Spleen (tissue), 11 donors: ENCODE data around the gene LSM8. TPM values are rescaled to one million over a fixed set of nuclear protein-coding genes. Genes with fewer than 3 reads are reported as not detected.

Experiments
- DNase-seq: peaks from one replicate; pipeline ENCODE4 v3.0.0-alpha.2; 2020
- H3K27ac ChIP-seq, 8 donors: fragments of 200-600 bp; sonication (generic) in 7 of 8; 1 replicate in 4 of 8; 2 replicates in 4 of 8; pipeline versions ENCODE4 v1.5.0 to v1.8.0; 2016 to 2021; ENCODE audit warnings: inconsistent platforms in 4 of 8, mild to moderate bottlenecking in 4 of 8, moderate library complexity in 1 of 8
- H3K27me3 ChIP-seq, 7 donors: fragments of 200-600 bp; sonication (generic) in 6 of 7; replicated peaks in 1 of 7; 1 replicate in 4 of 7; 2 replicates in 3 of 7; pipeline versions ENCODE4 v1.5.0 to v1.8.0; 2016 to 2021; ENCODE audit warnings: inconsistent platforms in 3 of 7, mild to moderate bottlenecking in 1 of 7
- H3K36me3 ChIP-seq, 6 donors: fragments of 200-600 bp; sonication (generic) in 5 of 6; 1 replicate in 4 of 6; 2 replicates in 2 of 6; pipeline versions ENCODE4 v1.5.0 to v1.8.0; 2016 to 2021; ENCODE audit warnings: inconsistent platforms in 2 of 6
- H3K4me1 ChIP-seq, 6 donors: fragments of 200-600 bp; sonication (generic) in 5 of 6; 1 replicate in 3 of 6; 2 replicates in 3 of 6; pipeline versions ENCODE4 v1.5.0 to v1.8.0; 2016 to 2021; ENCODE audit warnings: inconsistent platforms in 3 of 6
- H3K4me3 ChIP-seq, 8 donors: fragments of 200-600 bp; sonication (generic) in 7 of 8; 1 replicate in 4 of 8; 2 replicates in 4 of 8; pipeline versions ENCODE4 v1.5.0 to v1.8.0; 2016 to 2021; ENCODE audit warnings: inconsistent platforms in 4 of 8, mild to moderate bottlenecking in 4 of 8, moderate library complexity in 2 of 8
- H3K9me3 ChIP-seq, 8 donors: fragments of 200-600 bp; sonication (generic) in 7 of 8; 1 replicate in 4 of 8; 2 replicates in 4 of 8; pipeline versions ENCODE4 v1.5.0 to v1.8.0; 2016 to 2021; ENCODE audit warnings: inconsistent platforms in 4 of 8
- CTCF ChIP-seq, 11 experiments: fragments of 200-600 bp in 7 of 11; fragments of 450-650 bp in 4 of 11; sonication (generic) in 4 of 11; IDR thresholded peaks in 8 of 11; conservative IDR thresholded peaks in 3 of 11; 1 replicate in 7 of 11; 2 replicates in 4 of 11; pipeline versions ENCODE4 v1.4.0 to v1.8.0; 2016 to 2021; ENCODE audit warnings: antibody characterized with exemption in 11 of 11, inconsistent platforms in 4 of 11, mild to moderate bottlenecking in 1 of 11
- POLR2A ChIP-seq, 3 donors: fragments of 450-650 bp; IDR thresholded peaks; one replicate each; pipeline ENCODE4 v1.5.1; 2017; ENCODE audit warnings: antibody characterized with exemption in 3 of 3, mild to moderate bottlenecking in 1 of 3
- POLR2AphosphoS5 ChIP-seq, 3 donors: sonication (generic); formaldehyde crosslinking; IDR thresholded peaks; one replicate each; pipeline ENCODE4 v1.5.1; 2017; ENCODE audit warnings: antibody characterized with exemption in 3 of 3
- WGBS, 5 donors: extraction: QIAGEN DNeasy Blood & Tissue Kit in 3 of 5; methylation state at CpG; one replicate each; pipeline versions ENCODE4 v1.1.5 to v1.1.7; 2013 to 2018; 5-methylcytosine and 5-hydroxymethylcytosine counted together
- intact Hi-C: fragments of 100-400 bp; cut with DNase I; formaldehyde crosslinking; loops from one replicate; pipeline ENCODE4 v1.15.0; 2023; ENCODE audit warnings: low total_unique reads
- polyA plus RNA-seq, 3 donors: library from polyadenylated mRNA; stranded (reverse); fragments of 200-250 nt; gene quantifications; one replicate each; pipeline ENCODE4 v1.2.1, GENCODE V29; 2013
- total RNA-seq, 7 donors: library from RNA; depleted of rRNA in 3 of 7; stranded (reverse); fragments of >200 nt in 3 of 7; fragmentation: NEBNext Ultra II Directional in 4 of 7; extraction: Animal tissue kit (Norgen Biotek cat#: 25700) in 4 of 7; gene quantifications; one replicate each; pipeline versions ENCODE4 v1.1.0 to v1.2.1, GENCODE V29; 2016 to 2021
- donor health status: healthy with polysubstance abuse.
- donor health status: DM: no; HTN: no; CAD: no; lungs with moderate emphysema.
- donor health status: DM: no; HTN: no; CAD: no.
- donor health status: Bipolar disorder and iron deficiency.
- donor health status: healthy.
- donor health status: DM: no; HTN: no; CAD: no.
- donor health status: DM: yes; HTN: yes; CAD: no.

LSM8 gene
- total and polyA plus RNA-seq, 10 donors, result 31.2 to 59.6 (median 45.5) TPM

GRCh38 chr7:118202061-118202460, 18.1 kb downstream of the LSM8 start:
- no peak overlapping the region for H3K4me3 ChIP-seq
- H3K36me3 ChIP-seq, result no peaks in the 10 kb centered on the region
- 60 to 80% (median 71%) methylated on average over 2 of the region's 2 CpGs for WGBS, 5 donors
- no peaks in the 10 kb centered on the region for H3K4me1 ChIP-seq
- no peaks in the 10 kb centered on the region for H3K27me3 ChIP-seq
- H3K9me3 ChIP-seq, result no peaks in the 10 kb centered on the region
- TF ChIP-seq CTCF (IDR thresholded peaks at IDR 0.05 in 8 of 11, conservative IDR thresholded peaks at IDR 0.05 in 3 of 11) (no peak), POLR2A (IDR thresholded peaks at IDR 0.05) (no peak), POLR2AphosphoS5 (IDR thresholded peaks at IDR 0.05) (no peak)
- no peak for DNase-seq
- intact Hi-C loops, result no loop called here
- no peak overlapping the region for H3K27ac ChIP-seq

GRCh38 chr7:118214051-118214832, 30.3 kb downstream of the LSM8 start:
- peak; percentile 70 to 84 (median 72) for TF ChIP-seq POLR2AphosphoS5 (IDR thresholded peaks at IDR 0.05)
- TF ChIP-seq POLR2A (IDR thresholded peaks at IDR 0.05), result no peak
- peak; percentile 90 for DNase-seq
- H3K27ac ChIP-seq, result peak overlapping the region in 7 of 8 donors; percentile 4 to 57 (median 45)
- peaks cover 0 to 19% (median 5%) of the 10 kb centered on the region in 6 donors for H3K4me1 ChIP-seq
- no peaks in the 10 kb centered on the region for H3K36me3 ChIP-seq
- H3K27me3 ChIP-seq, result peaks cover 0 to 10% (median 0%) of the 10 kb centered on the region in 7 donors
- intact Hi-C loops, result no loop called here
- H3K4me3 ChIP-seq, result peak overlapping the region; percentile 41 to 74 (median 48)
- 6 to 19% (median 14%) methylated on average over 40 to 49 of the region's 49 CpGs for WGBS, 5 donors
- H3K9me3 ChIP-seq, result no peaks in the 10 kb centered on the region

GRCh38 chr7:118214833-118215182, 30.8 kb downstream of the LSM8 start:
- Histone ChIP-seq H3K9me3 (no peaks in the 10 kb centered on the region), H3K4me3 (peak overlapping the region; percentile 41 to 74 (median 48)), H3K4me1 (peaks cover 0 to 19% (median 5%) of the 10 kb centered on the region in 6 donors), H3K36me3 (no peaks in the 10 kb centered on the region), H3K27me3 (peaks cover 0 to 10% (median 0%) of the 10 kb centered on the region in 7 donors), H3K27ac (peak overlapping the region in 6 of 8 donors; percentile 4 to 57 (median 48))
- intact Hi-C loops, result no loop called here
- no peak for TF ChIP-seq CTCF (IDR thresholded peaks at IDR 0.05 in 8 of 11, conservative IDR thresholded peaks at IDR 0.05 in 3 of 11)
- WGBS, 5 donors, result 28 to 37% (median 31%) methylated on average over 3 of the region's 3 CpGs
- DNase-seq, result no peak

- intact Hi-C loops, result no loop called here
- WGBS, 5 donors, result 16 to 44% (median 24%) methylated on average over 1 of the region's 1 CpG
- Histone ChIP-seq H3K36me3 (no peaks in the 10 kb centered on the region), H3K4me3 (no peak overlapping the region), H3K27ac (no peak overlapping the region), H3K4me1 (peaks cover 0 to 19% (median 5%) of the 10 kb centered on the region in 6 donors), H3K9me3 (no peaks in the 10 kb centered on the region), H3K27me3 (peaks cover 0 to 10% (median 0%) of the 10 kb centered on the region in 7 donors)
- no peak for TF ChIP-seq POLR2AphosphoS5 (IDR thresholded peaks at IDR 0.05)
- TF ChIP-seq POLR2A (IDR thresholded peaks at IDR 0.05), result no peak
- TF ChIP-seq CTCF (IDR thresholded peaks at IDR 0.05 in 8 of 11, conservative IDR thresholded peaks at IDR 0.05 in 3 of 11), result no peak
- DNase-seq, result no peak
Observed at GRCh38 chr7:118217210-118217619, 33.3 kb downstream of the LSM8 start.
